Measurements from ENCODE around the gene PACSIN1.

- TF ChIP-seq CTCF (IDR thresholded peaks at IDR 0.05) = no peak
- TF ChIP-seq POLR2AphosphoS5 (IDR thresholded peaks at IDR 0.05) = no peak
- no peak for TF ChIP-seq EP300 (IDR thresholded peaks at IDR 0.05)
- no peak for TF ChIP-seq POLR2A (IDR thresholded peaks at IDR 0.05)
Measured at GRCh38 chr6:34583861-34584604, 118.2 kb downstream of the PACSIN1 start.
